NCI-H146 treated with DMSO at 0.1 percent for 48 hours (cell line): ENCODE results near the gene DIO3.
"Not testable (repeated sequence)": the region's sequence is repeated elsewhere in the genome, so short reads cannot be mapped to it uniquely, and the experiment has no call there.

ENCODE experiments used
- DNase-seq: peaks from one replicate; lab custom pipeline; 2025; ENCODE audit not compliant: unreplicated experiment; lab: John Stamatoyannopoulos, UW

DIO3 gene

DNA sequence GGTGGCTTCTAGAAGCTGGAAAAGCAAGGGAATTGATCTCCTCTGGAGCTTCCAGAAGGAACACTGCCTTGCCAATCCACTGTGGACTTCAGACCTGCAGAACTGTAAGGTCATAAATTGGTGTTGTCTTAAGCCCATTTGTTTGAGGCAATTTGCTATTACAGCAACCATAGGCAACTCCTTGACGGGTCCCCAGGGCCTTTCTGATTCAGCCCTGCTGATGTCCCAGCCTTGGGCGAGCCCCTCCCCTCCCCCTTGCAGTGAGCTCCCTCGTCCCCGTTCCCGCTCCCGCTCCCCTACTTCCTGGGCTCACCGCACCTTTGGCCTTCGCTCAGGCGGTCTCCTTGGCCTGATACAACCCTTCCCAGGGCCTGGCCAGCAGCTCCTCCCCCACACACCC, 18.9 kb upstream of the DIO3 start:
- DNase-seq = no peak

DNA sequence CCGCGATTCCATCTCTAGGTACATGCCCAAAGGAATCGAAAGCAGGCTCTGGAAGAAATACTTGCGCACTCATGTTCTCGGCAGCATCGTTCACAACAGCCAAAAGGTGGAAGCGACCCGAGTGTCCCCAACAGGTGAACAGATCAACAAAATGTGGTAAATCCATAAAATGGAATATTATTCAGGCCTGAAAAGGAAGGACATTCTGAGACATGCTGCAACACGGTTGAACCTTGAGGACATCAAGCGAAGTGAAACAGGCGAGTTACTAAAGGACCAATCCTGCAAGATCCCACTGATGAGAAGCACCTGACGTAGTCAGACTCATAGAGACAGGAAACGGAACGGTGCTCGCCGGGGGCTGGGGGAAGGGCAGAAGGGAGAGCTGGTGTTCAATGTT, 17.5 kb upstream of the DIO3 start:
- DNase-seq = no peak

DNA sequence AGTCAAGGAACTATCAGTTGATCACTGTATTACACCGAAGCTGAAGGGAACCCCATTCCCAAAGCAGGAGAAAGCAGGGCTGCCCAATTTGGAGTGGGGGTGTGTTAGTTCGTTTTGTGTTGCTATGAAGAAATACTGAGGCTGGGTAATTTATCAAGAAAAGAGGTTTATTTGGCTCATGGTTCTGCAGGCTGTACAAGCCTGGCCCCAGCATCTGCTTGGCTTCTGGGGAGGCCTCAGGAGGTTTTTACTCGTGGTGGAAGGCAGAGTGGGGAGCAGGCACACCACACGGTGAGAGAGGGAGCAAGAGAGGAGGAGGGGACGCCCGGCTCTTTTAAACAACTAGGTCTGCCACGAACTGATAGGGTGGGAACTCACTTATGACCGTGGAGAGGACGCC, 16.7 kb upstream of the DIO3 start:
- no peak for DNase-seq

DNA sequence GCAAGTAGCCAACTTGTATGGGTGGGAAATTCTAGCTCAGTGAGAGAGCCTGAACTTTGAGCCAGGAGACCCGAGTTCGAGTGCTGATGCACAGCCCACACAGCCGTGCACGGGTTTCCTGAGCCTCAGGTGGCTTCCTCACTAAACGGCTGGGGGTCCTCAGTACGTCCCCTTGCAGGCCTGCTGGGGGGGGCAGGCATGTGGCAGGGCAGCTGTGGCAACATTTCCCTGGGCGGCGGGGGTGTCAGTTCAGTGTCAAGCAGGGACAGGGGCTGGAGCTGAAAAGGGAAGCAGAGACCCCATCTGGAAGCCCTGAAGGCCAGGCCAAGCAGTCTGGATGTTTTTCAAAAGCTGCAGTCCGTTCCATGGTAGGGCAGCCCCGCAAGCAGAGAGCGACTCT, 14.6 kb upstream of the DIO3 start:
- no peak for DNase-seq

DNA sequence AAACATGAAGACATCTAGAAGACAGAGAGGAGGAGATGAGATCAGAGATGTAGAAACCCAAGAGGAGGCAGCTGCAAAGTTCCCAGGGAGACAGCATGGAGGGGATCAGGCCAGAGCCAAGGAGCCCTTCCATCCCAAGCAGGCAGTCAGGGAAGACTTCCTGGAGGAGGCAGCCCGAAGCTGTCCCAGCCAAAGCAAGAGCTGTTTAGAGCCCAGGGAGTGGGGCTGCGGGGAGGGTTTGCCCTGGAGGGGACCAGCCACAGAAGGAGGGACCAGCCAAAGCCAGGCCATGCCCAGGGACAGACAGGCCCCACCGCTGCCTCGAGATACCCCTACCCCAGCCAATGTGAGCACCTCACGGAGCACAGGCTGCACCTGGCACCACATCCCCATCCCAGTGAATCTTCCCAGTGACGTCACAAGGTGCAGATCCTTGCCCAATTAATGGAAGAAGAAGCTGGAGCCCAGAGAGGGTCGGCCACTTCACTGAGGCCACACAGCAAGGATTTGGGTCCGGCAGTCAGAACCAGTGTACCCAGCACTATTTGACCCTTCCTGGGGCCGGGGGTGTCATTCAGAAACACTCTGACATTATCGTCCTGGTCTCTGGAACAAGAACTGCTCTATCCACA, 14.1 kb upstream of the DIO3 start:
- no peak for DNase-seq

DNA sequence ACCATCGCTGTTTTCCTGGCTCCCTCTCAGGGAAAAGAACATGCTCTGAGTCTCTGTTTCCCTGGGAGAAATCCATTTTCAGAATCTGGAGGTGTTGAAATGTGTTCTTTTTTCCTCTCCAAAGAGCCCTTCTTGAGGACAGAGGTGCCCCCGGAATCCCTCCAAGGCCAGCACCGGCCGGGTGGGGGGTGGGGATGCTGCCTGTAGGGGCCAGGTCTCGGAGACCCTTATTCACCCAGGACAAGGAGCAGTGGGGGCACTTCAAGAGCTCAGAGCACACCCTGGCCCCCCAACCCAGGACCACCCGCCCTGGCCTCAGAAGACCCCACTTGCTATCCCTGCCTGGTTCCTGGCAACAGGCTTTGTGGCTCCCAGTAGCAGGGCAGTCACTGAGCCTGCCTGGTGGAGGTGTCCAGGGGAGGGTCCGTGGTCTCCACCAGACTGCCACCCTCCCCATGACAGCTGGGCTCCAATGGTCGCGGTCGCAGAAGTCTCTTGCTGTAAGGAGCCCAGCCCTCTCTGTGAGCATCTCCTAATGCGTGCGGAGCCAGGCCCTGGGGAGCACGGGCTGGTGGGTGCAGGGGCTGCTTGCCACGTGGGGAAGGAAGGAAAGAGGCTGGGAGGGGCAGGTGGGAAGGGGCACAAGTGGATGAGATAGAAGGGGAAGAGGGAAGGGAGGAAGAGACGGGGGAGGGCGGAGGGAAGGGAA, 13.2 kb upstream of the DIO3 start:
- no peak for DNase-seq

DNA sequence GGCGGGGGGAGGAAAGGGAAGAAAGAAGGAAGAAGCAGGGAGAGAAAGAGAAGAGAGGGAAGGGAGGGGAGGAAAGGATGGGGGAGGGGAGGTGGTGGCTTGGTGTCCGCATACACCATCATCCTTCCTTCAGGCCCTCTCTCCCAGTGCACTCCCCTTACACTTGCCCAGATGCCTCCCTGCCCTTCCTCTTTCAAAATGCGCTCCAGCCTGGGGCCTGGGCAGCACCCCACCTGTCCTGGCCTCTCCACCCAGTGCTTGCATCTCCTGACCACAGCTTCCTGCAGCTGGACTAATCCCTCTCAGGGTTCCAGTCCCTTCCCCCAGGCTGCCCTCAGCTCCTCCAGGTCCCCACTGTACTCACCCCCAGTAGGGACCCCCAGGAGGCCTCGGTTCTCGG, 12.6 kb upstream of the DIO3 start:
- DNase-seq = no peak

DNA sequence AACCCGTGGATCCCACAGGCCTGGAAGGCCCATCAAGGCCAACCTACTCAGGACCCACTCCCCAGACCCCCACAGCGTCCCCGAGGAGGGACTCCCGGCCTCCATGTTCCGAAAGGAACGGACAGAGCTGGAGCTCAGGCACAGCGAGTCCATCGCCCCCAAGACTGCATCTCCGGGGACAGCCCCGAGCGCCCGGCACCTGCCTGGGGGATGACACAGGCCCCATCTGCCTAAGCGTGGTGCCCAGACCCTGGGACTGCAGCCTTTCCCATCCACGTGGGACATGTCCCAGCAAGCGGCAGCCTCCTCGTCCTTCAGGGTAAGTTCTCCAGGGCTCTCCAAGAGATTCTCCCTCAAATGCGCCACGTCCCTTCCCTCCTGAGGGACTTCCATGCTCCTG, 12.1 kb upstream of the DIO3 start:
- no peak for DNase-seq

DNA sequence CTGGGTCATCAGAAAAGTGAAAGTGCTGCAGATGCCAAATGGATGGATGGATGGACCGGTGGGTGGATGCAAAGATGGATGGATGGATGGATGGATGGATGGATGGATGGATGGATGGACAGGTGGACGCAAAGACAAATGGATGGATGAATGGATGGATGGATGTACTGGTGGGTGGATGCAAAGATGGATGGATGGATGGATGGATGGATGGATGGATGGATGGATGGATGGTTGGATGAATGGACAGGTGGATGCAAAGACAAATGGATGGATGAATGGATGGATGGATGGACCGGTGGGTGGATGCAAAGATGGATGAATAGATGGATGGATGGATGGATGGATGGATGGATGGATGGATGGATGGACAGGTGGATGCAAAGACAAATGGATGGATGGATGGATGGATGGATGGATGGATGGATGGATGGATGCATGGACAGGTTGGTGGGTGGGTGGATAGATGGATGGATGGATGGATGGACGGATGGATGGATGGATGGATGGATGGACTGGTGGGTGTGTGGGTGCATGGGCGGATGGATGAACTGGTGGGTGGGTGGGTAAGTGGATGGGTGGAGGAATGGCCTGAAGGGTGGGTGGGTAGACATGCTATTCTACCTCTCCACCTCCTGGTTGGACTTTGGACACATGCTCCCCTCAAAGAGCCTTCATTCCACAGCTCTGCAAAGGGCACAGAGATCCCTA, 10.9 kb upstream of the DIO3 start:
- DNase-seq = not testable (repeated sequence)

DNA sequence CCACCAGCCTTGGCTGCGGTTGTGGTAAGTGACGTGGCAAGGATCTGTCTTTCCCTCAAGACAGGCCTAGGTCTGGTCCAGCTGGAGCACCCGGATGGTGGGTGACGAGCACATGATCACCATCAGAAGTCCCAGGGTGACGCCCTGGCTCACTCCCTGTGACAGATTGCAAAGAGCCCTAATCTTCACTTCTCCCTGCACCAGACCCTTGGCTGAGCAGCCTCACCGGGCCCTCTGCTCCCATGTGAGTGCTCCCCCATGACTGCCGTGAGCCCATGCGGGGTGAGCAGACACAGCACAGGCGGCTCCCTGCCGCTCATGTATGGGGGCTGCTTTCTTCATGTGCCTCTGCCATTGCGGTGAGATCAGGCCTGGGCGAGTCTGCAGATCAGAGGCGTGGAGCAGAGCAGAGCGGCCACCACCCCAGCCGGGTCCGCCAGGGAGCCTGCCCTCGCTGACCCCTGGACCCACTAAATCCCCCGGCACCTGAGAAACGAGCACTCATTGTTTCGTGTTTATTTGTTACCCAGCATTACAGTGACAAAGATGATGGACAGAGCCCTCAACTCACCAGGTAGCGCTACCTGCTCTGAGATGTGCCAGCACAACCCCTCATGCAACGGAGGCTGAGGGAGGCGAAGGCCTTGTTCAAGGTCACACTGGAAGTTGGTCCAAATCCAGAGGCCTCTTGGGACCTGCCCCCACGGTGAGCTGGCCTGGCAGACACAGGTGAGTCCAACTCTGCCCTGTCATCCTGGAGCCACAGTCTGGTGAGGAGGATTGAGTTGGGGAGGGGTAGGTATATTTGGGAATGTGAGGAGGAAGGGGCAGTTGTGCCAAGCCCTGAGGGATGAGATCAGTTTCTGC, 9.3 kb upstream of the DIO3 start:
- no peak for DNase-seq

DNA sequence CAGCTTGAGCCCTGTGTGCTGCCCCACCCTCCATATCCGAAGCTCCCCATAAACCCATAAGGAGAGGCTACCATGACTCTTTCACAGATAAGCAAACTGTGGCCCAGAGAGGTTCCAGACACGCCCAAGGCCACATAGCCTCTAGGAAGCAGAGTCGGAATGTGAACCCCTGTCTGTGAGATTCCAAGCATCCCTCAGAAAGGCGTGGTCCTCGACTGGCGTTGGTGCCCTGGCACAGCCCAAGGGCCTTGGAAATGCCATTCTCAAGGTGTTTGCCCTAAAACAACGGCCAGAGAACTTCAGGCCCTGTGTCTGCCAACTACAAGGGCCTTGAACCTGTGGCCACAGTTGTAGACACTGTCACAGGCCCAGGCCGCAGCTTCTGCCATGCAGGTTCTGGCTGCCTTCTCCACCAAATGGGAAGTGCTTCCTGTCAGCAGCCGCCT, 8.5 kb upstream of the DIO3 start:
- no peak for DNase-seq

DNA sequence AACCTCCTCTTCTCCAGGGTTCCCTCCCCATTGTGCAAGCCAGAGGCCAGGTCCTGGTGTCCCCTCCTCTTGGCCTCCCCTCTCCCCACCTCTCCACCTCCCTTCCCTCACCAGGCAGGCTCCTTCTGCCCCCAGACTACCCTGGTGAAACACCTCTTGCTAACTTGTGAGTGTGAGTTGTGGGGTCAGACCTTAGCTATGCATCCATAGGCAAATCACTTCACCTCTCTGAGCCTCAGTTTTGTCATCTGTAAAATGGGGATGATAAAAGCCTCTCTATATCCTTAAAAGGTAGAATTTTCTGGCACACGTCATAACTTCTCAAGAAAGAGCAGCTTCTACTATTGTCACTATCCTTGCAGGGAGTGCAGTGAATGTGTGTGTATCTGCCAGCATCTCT, 7.9 kb upstream of the DIO3 start:
- DNase-seq = no peak

DNA sequence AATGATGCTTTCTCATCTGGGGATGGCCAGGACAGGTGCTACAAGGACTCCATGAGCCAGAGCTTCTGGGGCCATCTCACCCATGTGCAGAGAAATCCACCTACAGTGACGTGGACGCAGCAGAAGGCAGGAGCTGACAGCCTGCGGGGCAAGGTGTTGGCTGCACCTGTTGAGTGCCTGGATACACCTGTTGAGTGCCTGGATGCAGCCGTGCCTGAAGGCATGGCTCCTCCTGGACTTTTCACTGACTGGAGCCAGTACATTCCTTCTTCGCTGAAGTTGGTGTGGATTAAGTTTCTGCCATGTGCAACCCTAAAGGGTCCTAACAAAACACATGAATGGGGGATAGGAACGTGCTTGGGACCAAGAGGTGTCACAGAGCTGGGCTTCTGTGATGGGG, 7.4 kb upstream of the DIO3 start:
- DNase-seq = no peak

DNA sequence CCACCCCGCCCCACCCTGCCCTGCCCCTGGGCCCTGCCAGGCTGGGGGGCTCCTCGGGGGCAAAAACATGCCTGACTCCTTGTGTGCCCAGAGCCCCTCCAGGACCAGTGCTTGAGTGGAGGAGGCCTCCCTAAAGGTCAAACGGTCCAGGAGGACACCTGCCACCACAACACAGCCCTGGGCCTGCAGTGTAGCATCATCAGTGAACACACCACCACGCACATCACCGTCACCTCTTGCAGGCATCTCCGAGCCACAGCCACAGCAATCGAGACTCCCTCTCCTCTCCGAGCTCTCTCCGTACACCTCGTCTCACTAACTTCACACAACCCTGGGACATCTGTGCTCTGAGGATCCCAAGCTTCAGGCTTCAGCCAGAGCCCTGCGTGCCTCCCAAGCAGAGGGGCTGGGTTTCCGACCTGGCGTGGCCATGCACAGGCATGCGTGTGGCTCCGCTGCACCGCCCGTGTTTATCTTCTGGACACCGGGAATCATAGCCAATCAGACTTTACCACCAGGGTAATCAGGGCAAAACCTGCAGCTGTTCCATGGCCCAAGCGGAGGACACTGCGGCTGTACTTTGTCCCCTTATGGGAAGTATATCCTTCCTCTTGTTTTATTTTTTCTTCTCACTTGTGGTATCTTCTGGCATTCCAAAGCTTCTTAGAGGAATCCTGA, 6.2 kb upstream of the DIO3 start:
- DNase-seq = no peak

DNA sequence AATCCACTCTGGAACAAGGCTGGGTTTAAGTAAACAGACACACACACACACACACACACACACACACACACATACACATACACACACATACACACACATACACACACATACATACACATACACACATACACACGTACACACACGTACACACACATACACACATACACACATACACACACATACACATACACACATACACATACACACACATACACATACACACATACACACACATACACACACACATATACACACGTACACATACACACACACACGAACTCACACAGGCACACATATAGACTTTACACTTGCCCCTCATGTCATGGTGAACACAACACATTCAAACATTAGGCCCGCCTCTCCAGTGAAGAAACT, 5.6 kb upstream of the DIO3 start:
- DNase-seq = not testable (repeated sequence)

DNA sequence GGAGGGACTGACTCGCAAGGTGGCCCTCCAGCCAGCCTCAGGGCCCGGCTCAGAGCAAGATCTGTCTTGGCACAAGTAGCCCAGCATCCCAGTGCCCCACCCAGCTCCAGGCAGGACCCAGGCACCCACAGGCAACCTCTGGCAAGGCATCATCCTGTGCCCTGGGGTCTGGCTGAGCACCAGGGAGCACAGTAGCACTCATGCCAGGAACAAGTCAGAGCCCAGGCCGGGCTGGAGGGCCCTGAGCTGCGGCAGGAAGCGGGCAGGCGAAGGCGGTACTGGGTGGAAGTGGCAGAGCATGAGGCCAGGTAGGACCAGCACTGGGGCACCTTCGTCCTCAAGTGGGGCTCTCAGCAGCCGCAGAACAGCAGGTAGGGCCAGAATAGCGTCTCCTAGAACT, 5.2 kb upstream of the DIO3 start:
- no peak for DNase-seq

DNA sequence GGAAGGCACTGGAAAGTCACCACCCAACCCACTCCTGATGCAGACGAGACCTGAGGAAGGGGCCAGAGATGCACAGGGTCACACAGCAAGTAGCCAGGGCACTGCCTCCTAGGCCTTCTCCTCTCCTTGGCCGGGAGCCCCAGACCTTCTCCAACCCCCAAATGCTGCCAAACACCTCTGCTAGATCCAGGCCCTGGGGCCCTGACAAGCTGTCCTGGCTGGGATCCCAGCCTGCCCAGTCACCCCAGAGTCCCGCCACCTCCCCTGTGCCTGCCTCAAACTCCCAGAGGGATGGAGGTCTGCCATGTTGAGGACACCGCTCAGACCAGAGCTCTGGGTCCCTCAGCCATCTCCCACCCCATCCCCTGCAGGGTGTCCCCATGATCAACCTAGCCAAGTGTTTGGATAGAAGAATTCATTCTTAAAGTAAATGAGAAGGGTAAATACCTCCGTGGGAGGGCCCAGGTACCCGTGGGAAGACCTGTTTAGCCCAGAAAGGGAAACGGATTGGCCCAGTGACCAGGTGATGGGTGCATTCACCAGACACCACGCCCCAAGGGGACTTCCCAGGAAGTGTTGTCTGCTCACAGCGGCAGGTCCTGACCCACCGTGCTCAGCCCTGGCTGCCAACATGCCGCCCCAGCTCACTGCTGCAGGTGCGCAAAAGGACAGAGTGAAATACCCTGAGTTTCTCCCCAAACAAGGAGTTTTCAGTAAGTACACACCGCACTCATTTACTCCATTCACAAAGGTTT, 4.6 kb upstream of the DIO3 start:
- no peak for DNase-seq

DNA sequence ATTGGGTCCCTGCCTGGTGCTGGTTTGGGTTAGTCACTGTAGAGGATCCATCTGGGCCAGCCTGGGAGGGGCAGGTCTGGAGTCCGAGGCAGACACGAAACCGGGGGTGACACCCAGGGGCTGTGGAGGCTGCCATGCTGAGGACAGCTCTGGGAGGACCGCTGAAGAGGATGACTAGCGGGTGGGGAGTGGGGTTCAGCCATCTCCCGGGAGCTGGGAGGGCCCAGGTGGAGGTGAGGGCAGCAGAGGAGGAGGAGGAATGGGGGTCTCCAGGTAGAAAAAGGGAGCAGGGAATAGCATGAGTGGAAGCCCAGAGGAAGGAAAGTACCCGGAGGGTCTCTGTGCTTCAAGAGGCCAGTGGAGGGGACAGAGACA, 4.0 kb upstream of the DIO3 start:
- no peak for DNase-seq

DNA sequence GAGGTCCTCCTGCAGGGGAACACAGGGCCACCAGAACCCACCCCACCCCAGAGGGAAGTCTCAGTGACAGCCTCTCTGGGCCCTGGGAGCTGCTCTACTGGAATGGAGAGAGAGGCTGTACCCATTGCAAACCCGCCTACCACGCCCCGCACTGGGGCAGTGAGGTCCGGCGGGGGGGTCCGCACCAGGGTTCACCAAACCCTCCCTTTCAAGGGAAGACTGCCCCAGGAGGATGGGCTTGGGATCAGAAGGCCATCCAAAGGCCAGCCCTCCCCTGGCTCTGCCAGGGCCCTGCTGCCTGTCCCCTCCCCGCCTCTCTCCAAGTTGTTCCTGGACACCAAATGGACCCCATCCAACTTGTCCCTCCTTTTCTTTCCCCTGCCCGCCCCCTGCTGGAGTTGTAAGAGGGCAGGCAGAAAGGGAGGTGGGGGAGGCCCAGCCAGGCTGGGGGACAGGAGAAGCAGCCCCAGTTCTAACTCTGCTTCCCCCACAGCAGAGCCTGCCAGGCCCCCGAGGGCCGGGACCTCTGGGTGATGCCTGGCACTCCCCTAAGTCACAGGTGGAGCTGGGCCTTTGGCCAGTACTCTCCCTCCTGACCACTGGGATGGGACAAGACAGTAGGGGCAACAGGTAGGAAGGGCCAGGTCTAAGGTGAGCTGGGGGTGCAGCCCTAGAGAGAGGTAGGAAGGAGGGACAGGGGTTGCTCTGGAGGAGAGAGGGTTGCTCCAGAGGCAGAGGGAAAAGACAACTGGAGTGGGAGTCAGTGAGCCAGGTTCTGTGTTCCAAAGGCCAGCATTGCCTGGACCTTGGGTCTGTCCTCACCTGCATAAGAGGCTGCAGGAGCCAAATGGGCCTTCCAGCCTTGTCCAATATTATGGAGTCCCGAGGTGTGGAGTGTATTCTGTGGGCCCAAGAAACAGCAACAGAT, 3.2 kb upstream of the DIO3 start:
- DNase-seq = no peak
